Frontal cortex (tissue), 4 donors: Measurements from ENCODE around the gene TRIM62. TPM values are rescaled to one million over a fixed set of nuclear protein-coding genes. Genes with fewer than 3 reads are reported as not detected.
A peak's percentile ranks its signal among the peaks of the same experiment; 100 is the strongest.

Source experiments
- DNase-seq, 2 donors: peaks; one replicate each; pipeline ENCODE4 v3.0.0; 2012; ENCODE audit warnings: low spot score in 2 of 2
- FAIRE-seq: peaks from 2 replicates; lab custom pipeline; 2012; peaks lifted over from hg19 to GRCh38; lab: Jason Lieb, UNC
- total RNA-seq: library from RNA; depleted of rRNA; stranded (reverse); fragments of >200 nt; gene quantifications from one replicate; pipeline ENCODE4 v1.2.3, GENCODE V29; 2014
- donor health status: control.
- donor health status: control.
- donor health status: control.

TRIM62 gene
- 3.3 TPM for total RNA-seq

GRCh38 chr1:33181921-33182341 lies at the start of gene TRIM62:
TSS of gene TRIM62 (minus strand) at chr1:33182043. CDS start at chr1:33181432, 611 bp downstream.
- peak; percentile 95 to 96 for DNase-seq
- FAIRE-seq = no peak

GRCh38 chr1:33231166-33231565 lies 49.3 kb upstream of the TRIM62 start:
- DNase-seq (no peak), FAIRE-seq (no peak)

DNA sequence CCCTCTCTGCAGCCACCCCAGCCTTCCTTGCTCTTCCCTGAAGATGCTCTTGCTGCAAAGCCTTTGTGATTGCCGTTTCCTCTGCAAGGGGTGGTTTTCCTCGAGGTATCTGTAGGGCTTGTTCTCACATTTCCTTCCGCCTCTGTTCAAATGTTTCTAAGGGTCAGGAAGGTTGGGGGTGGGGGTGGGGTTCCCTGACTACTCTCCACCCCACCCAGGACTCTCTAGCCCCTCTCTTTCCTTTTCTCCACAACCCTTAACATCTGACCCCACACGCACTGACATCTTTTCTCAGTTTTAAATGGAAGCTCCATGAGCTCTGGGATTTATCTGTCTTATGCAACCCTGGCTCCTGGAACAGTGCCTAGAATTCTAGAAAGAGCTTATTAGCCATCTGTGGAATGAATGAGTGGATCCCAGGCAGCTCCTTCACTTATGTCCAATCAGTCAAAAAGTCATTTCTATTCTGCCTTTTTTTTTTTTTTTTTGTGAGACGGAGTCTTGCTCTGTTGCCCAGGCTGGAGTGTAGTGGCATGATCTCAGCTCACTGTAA lies 47.2 kb upstream of the TRIM62 start:
- FAIRE-seq (no peak), DNase-seq (no peak)

DNA sequence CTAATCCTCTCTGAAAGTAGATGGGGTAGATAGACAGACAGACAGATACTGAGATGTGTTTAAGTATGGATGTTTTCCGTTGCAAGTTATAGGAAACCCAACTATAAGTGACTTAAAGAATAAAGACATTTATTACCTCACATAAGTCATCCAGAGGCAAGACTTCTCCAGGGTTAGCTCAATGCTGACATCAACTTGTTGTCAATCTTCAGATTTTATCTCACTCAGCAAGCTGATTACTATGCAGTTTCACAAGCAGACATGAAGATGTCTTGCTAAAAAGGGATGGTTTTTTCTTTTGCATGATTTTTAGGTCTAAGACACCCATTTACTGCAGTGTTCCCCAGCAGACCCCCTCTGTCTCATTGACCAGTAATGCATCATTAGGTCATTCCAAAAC lies 43.7 kb upstream of the TRIM62 start:
- FAIRE-seq (no peak), DNase-seq (no peak)

GRCh38 chr1:33224166-33224707 lies 42.4 kb upstream of the TRIM62 start:
- DNase-seq = no peak
- no peak for FAIRE-seq

DNA sequence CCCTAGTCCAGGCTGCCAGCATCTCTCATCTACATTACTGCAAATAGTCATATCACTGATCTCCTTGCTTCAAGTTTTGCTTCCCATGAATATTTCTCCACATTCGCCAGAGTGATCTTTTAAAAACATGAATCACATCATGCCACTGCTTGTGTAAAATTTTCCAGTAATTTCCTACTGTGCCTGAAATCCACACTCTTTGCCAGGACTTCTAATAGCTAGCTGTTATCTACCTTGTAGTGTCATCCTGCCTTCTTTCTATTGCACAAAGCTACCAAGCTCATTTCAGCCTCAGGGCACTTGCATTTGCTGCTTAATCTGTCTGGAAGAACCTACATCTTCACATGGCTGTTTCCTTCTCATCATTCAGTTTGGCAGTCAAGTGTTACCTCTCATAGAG lies 40.5 kb upstream of the TRIM62 start:
- no peak for FAIRE-seq

GRCh38 chr1:33221385-33221758 lies 39.5 kb upstream of the TRIM62 start:
- FAIRE-seq (no peak), DNase-seq (no peak)

More for the DNA sequence above, 40.5 kb upstream of the TRIM62 start:
- no peak for DNase-seq

DNA sequence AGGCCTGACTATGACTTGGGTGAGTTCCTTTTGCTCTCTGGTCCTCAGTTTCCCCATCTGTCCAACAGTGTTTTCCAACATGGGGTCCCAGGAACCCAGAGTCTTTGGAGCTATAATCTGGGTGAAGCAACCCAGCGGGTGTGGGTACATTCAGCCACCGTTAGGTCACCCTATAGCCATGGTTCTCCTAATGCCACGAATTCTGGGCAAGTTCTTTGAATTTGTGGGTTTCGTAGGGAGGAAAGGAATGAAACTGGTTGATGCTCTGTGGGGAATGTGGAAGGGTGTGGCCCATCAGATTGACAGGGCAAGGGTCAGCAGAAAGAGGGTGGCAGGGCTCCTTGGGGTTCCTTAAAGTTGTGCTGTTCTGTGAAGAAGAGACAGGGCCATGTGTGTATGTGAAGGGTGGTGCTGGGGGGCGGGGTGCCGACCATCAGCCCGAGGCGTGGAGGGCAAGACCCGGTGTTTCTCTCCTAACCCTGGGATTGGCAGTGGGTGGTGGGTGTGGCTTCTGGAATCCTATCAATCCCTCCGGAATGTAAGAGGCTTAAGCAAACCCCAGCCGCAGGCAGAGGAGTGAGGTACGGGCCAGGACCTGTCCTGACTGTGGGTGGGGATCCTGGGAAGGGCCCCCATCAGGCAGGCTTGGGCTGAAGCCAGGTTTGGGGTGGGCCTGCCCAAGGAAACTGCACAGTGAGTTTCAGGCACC lies 39.0 kb upstream of the TRIM62 start:
- FAIRE-seq = no peak
- no peak for DNase-seq

DNA sequence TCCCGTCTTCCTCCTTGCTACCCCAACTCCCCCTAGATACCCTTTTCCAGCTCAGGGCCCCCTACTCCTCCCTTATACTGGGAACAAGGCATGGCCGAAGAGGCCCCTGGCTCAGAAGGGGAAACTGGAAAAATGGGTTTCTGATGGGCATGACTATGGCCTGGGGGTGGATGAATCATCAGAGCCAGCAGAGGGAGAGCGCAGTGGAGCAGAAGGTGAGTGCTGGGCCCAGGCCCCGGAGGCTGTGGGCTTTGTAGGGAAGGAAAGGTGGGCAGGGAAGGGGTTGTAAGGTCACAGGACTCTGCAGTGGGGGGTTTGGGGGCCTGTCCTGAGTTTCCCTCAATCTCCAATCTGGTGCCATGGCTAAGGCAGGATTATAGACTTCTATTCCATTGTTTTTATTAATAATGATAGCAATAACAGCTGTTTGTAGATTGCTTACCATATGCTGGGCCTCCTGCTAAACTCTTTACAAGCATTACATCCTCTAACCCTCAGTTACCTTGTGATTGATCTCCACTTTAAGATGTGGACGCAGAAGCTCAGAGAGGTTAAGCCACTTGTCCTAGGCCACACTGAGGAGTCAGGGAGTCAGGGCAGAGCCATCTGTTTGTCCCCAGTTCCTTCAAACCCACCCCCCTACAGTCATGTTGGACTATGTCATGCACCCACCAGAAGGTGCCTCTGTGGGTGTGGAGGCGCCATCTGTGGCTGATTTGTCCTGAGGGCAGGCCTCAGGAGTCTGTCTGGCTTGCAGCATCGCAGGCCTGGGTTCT lies 38.2 kb upstream of the TRIM62 start:
- FAIRE-seq (no peak), DNase-seq (no peak)

DNA sequence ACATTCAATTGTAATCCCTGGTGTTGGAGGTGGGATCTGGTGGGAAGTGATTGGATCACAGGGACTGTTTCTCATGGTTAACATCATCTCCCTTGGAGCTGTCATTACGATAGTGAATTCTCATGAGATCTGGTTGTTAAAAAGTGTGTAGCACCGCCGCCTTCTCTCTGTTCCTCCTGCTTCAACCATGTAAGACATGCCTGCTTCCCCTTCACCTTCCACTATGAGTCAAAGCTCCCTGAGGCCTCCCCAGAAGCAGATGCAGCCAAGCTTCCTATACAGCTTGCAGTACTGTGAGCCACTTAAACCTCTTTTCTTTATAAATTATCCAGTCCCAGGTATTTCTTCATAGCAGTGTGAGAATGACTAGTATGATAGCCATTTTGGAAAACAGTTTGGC lies 30.1 kb upstream of the TRIM62 start:
- no peak for DNase-seq
- no peak for FAIRE-seq

- DNase-seq (no peak), FAIRE-seq (no peak)
These were observed 24.5 kb upstream of the TRIM62 start for GRCh38 chr1:33206340-33206739.

- FAIRE-seq = no peak
- DNase-seq = no peak
These were observed 13.7 kb upstream of the TRIM62 start for GRCh38 chr1:33195556-33195955.

- DNase-seq (no peak), FAIRE-seq (no peak)
These were observed 10.0 kb upstream of the TRIM62 start for GRCh38 chr1:33191731-33192275.

GRCh38 chr1:33190701-33191100 lies 8.9 kb upstream of the TRIM62 start:
- FAIRE-seq (no peak), DNase-seq (no peak)

- no peak for FAIRE-seq
- no peak for DNase-seq
These were observed 6.9 kb upstream of the TRIM62 start for GRCh38 chr1:33188572-33189275.

- DNase-seq = no peak
- FAIRE-seq = no peak
These were observed 5.1 kb upstream of the TRIM62 start for GRCh38 chr1:33186936-33187335.

DNA sequence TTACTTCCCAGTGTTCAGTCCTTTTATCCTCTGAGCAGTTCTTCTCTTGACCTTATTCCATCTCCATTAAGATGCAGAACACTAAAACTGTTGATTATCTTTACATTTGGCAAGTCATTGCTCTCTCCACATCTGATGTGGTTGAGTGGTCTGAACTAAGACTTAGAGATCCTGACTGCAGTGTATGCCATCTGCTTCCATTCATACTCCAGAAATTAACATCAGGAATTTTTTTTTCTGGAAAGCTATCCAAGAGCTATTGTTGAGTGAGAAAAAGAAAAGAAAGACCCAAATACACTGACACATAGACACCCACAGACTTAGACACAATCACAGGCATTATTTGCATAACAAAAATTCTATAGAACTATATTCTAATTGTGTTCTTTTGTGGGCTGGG lies 3.7 kb upstream of the TRIM62 start:
- FAIRE-seq (no peak), DNase-seq (no peak)

GRCh38 chr1:33183306-33183705 lies 1.5 kb upstream of the TRIM62 start:
- DNase-seq (no peak), FAIRE-seq (no peak)

DNA sequence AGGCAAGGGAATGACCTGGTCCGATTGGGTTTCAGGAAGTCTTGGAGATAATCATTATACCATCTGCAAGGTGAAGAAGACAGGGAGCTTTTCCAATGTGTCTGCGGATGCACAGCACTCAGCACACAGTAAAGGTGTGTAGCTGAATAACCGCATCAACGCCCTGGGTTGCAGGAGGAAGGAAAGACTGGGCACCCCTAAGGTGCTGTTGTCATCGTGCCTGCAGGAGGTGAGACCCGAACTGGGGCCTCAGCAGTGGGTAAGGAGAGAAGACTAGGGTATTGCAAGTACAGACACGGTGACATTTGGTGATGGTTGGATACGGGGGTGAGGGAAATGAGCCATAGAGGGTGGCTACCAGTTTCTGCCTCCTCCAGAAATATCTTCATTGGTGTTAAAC lies 1.1 kb upstream of the TRIM62 start:
- FAIRE-seq = no peak
- DNase-seq = no peak

DNA sequence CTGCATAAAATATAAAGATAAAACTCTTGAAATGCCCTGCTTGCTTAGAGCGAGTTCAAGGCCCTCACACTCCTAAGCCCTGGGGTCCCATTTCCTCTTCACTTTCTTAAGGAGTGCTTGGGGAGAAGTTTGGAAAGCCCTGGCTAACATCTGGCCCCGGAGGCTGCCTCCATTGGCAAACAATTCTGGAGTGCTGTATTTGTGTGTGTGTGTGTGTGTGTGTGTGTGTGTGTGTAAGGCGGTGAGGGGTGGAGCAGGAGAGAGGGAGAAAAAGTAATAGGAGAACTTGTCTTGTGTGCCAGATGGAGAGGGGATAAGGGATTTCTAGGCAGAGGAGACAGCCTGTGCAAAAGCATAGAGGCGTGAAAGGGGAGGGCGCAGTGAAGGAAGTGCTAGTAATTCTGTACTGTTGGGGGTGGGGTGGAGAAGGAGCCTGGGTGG lies 578 bp upstream of the TRIM62 start:
- FAIRE-seq (no peak), DNase-seq (no peak)
